Measurements from ENCODE around the gene FOXP3. TPM values are rescaled to one million over a fixed set of nuclear protein-coding genes. Genes with fewer than 3 reads are reported as not detected.

Gene FOXP3
- total RNA-seq, 1 experiment from 2014 or later, result 0.15 TPM

DNA sequence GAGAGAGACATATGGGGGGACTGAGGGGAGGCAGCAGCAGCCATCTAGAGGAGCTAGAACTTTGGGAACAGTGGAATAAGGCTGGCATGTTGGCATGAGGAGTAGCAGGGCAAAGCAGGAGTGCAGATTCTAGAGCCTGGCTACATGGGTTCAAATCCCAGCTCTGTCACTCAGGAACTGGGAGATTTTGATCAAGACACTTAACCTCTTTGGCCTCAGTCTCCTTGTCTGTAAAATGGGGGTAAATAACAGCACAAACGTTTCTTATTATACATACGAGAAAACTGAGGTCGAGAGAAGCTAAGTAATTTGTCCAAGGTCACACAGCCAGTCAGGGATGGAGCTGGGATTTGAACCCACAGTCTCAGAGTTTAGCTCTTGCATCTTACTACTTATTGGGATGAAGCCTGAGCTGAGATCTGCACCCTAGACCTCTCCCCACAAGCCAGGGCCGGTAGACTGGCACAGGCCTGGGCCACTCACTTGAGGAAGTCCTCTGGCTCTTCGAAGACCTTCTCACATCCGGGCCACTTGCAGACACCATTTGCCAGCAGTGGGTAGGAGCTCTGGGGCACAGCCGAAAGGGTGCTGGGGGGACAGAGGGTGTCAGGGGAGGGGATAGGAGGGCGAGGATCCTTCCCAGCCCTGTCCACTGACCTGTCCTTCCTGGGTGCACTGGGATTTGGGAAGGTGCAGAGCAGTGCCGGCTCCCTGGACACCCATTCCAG is 8.1 kb downstream of the FOXP3 start:
- Histone ChIP-seq H3K79me2 (ENCODE audit: insufficient read depth, low read length) (no peaks in the 10 kb centered on the region), H3K9me2 (ENCODE audit: insufficient read depth) (no peaks in the 10 kb centered on the region), H3K36me3 (ENCODE audit: control insufficient read depth in 1 of 2, insufficient read depth in 2 of 2, low read length in 2 of 2) (no peaks in the 10 kb centered on the region), H3K4me1 (ENCODE audit: control insufficient read depth in 1 of 2, insufficient read depth in 2 of 2, low read length in 2 of 2) (no peaks in the 10 kb centered on the region), H3K4me3 (replicated peaks in 1 of 2; ENCODE audit: low read depth in 1 of 2, low read length in 2 of 2) (no peak overlapping the region), H2AFZ (ENCODE audit: low read depth, low read length, poor library complexity, severe bottlenecking) (no peak overlapping the region), H4K20me1 (ENCODE audit: insufficient read depth) (no peaks in the 10 kb centered on the region), H3K27me3 (ENCODE audit: insufficient read depth, low read length) (no peaks in the 10 kb centered on the region), H3K27ac (ENCODE audit: low read depth, low read length) (no peak overlapping the region), H3K9me3 (ENCODE audit: control insufficient read depth in 1 of 2, insufficient read depth in 1 of 2, low read depth in 1 of 2, low read length in 2 of 2) (no peaks in the 10 kb centered on the region), H3K9ac (ENCODE audit: low read length) (no peak overlapping the region), H3K4me2 (ENCODE audit: low read length) (no peak overlapping the region)
- ATAC-seq, result no peak
- no peak for DNase-seq (ENCODE audit: low read depth, low spot score)
- TF ChIP-seq RAD21 (IDR thresholded peaks at IDR 0.05; ENCODE audit: low read depth) (no peak), JUND (IDR thresholded peaks at IDR 0.05) (no peak), TCF7L2 (IDR thresholded peaks at IDR 0.05; ENCODE audit: borderline replicate concordance, extremely low read depth, insufficient read depth, insufficient read length) (no peak), ELF1 (IDR thresholded peaks at IDR 0.05; ENCODE audit: borderline replicate concordance, low read depth) (no peak), EZH2 (IDR thresholded peaks at IDR 0.05) (no peak), SP1 (IDR thresholded peaks at IDR 0.05; ENCODE audit: low read depth) (no peak), EZH2phosphoT487 (IDR thresholded peaks at IDR 0.05; ENCODE audit: borderline replicate concordance) (no peak), EGR1 (IDR thresholded peaks at IDR 0.05; ENCODE audit: low read depth) (no peak), SIN3A (IDR thresholded peaks at IDR 0.05; ENCODE audit: low read depth) (no peak), CBX3 (IDR thresholded peaks at IDR 0.05; ENCODE audit: low read depth) (no peak), YY1 (IDR thresholded peaks at IDR 0.05; ENCODE audit: extremely low read depth, insufficient replicate concordance, low read depth, low read length) (no peak)
- TF ChIP-seq, protein P1, sequence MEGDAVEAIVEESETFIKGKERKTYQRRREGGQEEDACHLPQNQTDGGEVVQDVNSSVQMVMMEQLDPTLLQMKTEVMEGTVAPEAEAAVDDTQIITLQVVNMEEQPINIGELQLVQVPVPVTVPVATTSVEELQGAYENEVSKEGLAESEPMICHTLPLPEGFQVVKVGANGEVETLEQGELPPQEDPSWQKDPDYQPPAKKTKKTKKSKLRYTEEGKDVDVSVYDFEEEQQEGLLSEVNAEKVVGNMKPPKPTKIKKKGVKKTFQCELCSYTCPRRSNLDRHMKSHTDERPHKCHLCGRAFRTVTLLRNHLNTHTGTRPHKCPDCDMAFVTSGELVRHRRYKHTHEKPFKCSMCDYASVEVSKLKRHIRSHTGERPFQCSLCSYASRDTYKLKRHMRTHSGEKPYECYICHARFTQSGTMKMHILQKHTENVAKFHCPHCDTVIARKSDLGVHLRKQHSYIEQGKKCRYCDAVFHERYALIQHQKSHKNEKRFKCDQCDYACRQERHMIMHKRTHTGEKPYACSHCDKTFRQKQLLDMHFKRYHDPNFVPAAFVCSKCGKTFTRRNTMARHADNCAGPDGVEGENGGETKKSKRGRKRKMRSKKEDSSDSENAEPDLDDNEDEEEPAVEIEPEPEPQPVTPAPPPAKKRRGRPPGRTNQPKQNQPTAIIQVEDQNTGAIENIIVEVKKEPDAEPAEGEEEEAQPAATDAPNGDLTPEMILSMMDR (IDR thresholded peaks at IDR 0.05 in 2 of 3, conservative IDR thresholded peaks at IDR 0.05 in 1 of 3; ENCODE audit: borderline replicate concordance in 1 of 3, insufficient read depth in 1 of 3, low read depth in 2 of 3, low read length in 2 of 3), result no peak
- ChIA-PET POLR2A (interaction anchor here (1.1 kb wide), 1 partner anchor 65 kb away, joined by 3 read pairs; no protein-coding TSS in a partner anchor), CTCF (no interaction called here), RAD21 (ENCODE audit: low non-redundant PET in 1 of 2, low total read pairs in 2 of 2, uncharacterized antibody in 2 of 2, unreplicated experiment in 2 of 2) (no interaction called here)
- intact Hi-C loops (cut with micrococcal nuclease), result no loop called here
- BruUV-seq (replicated peaks), result no TSS peak

Measured in HCT116 (cell line).